H9 (cell line): ENCODE data around the gene CLDN20. TPM values are rescaled to one million over a fixed set of nuclear protein-coding genes. Genes with fewer than 3 reads are reported as not detected.

ENCODE experiments used
- DNase-seq: peaks from one replicate; pipeline ENCODE4 v3.0.0-alpha.2; 2017
- H2AFZ ChIP-seq: one replicate; pipeline ENCODE4 v1.6.1; 2013; ENCODE audit warnings: mild to moderate bottlenecking, low read length, control low read depth, moderate library complexity
- H2AK5ac ChIP-seq: 2 replicates; pipeline ENCODE4 v1.6.1; 2013; ENCODE audit warnings: low read length, control low read depth, mixed read lengths; ENCODE audit not compliant: insufficient read length
- H2BK120ac ChIP-seq: one replicate; pipeline ENCODE4 v1.6.1; 2013; ENCODE audit warnings: low read depth, mild to moderate bottlenecking, low read length, control low read depth, inconsistent platforms; ENCODE audit not compliant: poor library complexity, severe bottlenecking
- H2BK12ac ChIP-seq: 2 replicates; pipeline ENCODE4 v1.6.1; 2013; ENCODE audit warnings: low read length, control low read depth, mixed read lengths, low read depth; ENCODE audit not compliant: insufficient read length
- H2BK15ac ChIP-seq: 2 replicates; pipeline ENCODE4 v1.6.1; 2013; ENCODE audit warnings: low read depth, low read length, control low read depth
- H2BK20ac ChIP-seq: one replicate; pipeline ENCODE4 v1.6.1; 2013; ENCODE audit warnings: low read depth, mild to moderate bottlenecking, low read length, control low read depth, inconsistent platforms; ENCODE audit not compliant: poor library complexity, severe bottlenecking
- H2BK5ac ChIP-seq: 2 replicates; pipeline ENCODE4 v1.6.1; 2013; ENCODE audit warnings: low read length, control low read depth, mixed read lengths; ENCODE audit not compliant: insufficient read length
- H3K14ac ChIP-seq: 2 replicates; pipeline ENCODE4 v1.6.1; 2013; ENCODE audit warnings: low read length, control low read depth; ENCODE audit not compliant: insufficient read depth
- H3K18ac ChIP-seq: 2 replicates; pipeline ENCODE4 v1.6.1; 2013; ENCODE audit warnings: low read depth, mild to moderate bottlenecking, mixed read lengths, low read length, control low read depth; ENCODE audit not compliant: insufficient read length
- H3K23ac ChIP-seq: 2 replicates; pipeline ENCODE4 v1.6.1; 2013; ENCODE audit warnings: low read length, control low read depth, mixed read lengths, low read depth; ENCODE audit not compliant: insufficient read length
- H3K23me2 ChIP-seq: 2 replicates; pipeline ENCODE4 v1.6.1; 2013; ENCODE audit warnings: low read depth, mild to moderate bottlenecking, mixed read lengths, low read length, control low read depth; ENCODE audit not compliant: insufficient read length, poor library complexity, severe bottlenecking
- H3K27ac ChIP-seq: 2 replicates; pipeline ENCODE4 v1.5.1; 2013; ENCODE audit warnings: low read length, control low read depth, mixed read lengths, low read depth; ENCODE audit not compliant: insufficient read length
- H3K27me3 ChIP-seq: 2 replicates; pipeline ENCODE4 v1.6.1; 2013; ENCODE audit warnings: low read length, control low read depth, inconsistent platforms; ENCODE audit not compliant: insufficient read depth
- H3K4ac ChIP-seq: 2 replicates; pipeline ENCODE4 v1.6.1; 2013; ENCODE audit warnings: low read depth, mild to moderate bottlenecking, control low read depth, inconsistent platforms, low read length, moderate library complexity
- H3K4me1 ChIP-seq: 2 replicates; pipeline ENCODE4 v1.6.1; 2013; ENCODE audit warnings: low read length, control low read depth, inconsistent platforms; ENCODE audit not compliant: insufficient read depth
- H3K4me2 ChIP-seq: 2 replicates; pipeline ENCODE4 v1.6.1; 2013; ENCODE audit warnings: low read length, control low read depth, mixed read lengths; ENCODE audit not compliant: insufficient read length, insufficient read depth
- H3K56ac ChIP-seq: 2 replicates; pipeline ENCODE4 v1.6.1; 2013; ENCODE audit warnings: low read depth, mild to moderate bottlenecking, mixed read lengths, low read length, control low read depth; ENCODE audit not compliant: insufficient read length
- H3K79me1 ChIP-seq: 2 replicates; pipeline ENCODE4 v1.6.1; 2013; ENCODE audit warnings: low read depth, mild to moderate bottlenecking, moderate library complexity, low read length, control low read depth, inconsistent platforms; ENCODE audit not compliant: insufficient read depth, poor library complexity, severe bottlenecking
- H3K79me2 ChIP-seq: 2 replicates; pipeline ENCODE4 v1.6.1; 2013; ENCODE audit warnings: low read length, control low read depth, inconsistent platforms; ENCODE audit not compliant: insufficient read depth
- H3K9ac ChIP-seq: 2 replicates; pipeline ENCODE4 v1.6.1; 2013; ENCODE audit warnings: low read length, control low read depth, mixed read lengths; ENCODE audit not compliant: insufficient read length; ENCODE audit errors: extremely low read depth
- H3K9me3 ChIP-seq: one replicate; pipeline ENCODE4 v1.6.1; 2013; ENCODE audit warnings: low read depth, low read length, inconsistent platforms; ENCODE audit not compliant: control insufficient read depth
- H3T11ph ChIP-seq: one replicate; pipeline ENCODE4 v1.6.1; 2013; ENCODE audit warnings: mild to moderate bottlenecking, low read length, control low read depth, inconsistent platforms
- H4K20me1 ChIP-seq: one replicate; pipeline ENCODE4 v1.6.1; 2013; ENCODE audit not compliant: control insufficient read depth, insufficient read length, insufficient read depth
- H4K5ac ChIP-seq: 2 replicates; pipeline ENCODE4 v1.6.1; 2013; ENCODE audit warnings: low read depth, mild to moderate bottlenecking, mixed read lengths, low read length, control low read depth; ENCODE audit not compliant: insufficient read length
- H4K8ac ChIP-seq: replicated peaks from 2 replicates; pipeline ENCODE4 v1.6.1; 2013; ENCODE audit warnings: low read length, control low read depth, mixed read lengths, low read depth; ENCODE audit not compliant: insufficient read length
- H4K91ac ChIP-seq: 2 replicates; pipeline ENCODE4 v1.6.1; 2013; ENCODE audit warnings: low read depth, mild to moderate bottlenecking, moderate library complexity, mixed read lengths, low read length, control low read depth; ENCODE audit not compliant: insufficient read length
- H3K27ac Mint-ChIP-seq, 3 experiments: 2 replicates in 2 of 3; 3 replicates in 1 of 3; pipeline ENCODE4 v1.8.0; 2020 to 2021; ENCODE audit warnings: mixed read lengths in 3 of 3, mild to moderate bottlenecking in 1 of 3, moderate library complexity in 1 of 3
- H3K27me3 Mint-ChIP-seq: 2 replicates; pipeline ENCODE4 v1.8.0; 2021; ENCODE audit warnings: low read depth, mild to moderate bottlenecking, moderate library complexity, mixed read lengths
- H3K36me3 Mint-ChIP-seq, 3 experiments: 2 replicates in 2 of 3; 3 replicates in 1 of 3; pipeline ENCODE4 v1.8.0; 2020 to 2021; ENCODE audit warnings: low read depth in 3 of 3, mixed read lengths in 3 of 3; ENCODE audit not compliant: insufficient read depth in 1 of 3
- H3K4me1 Mint-ChIP-seq, 2 experiments: 2 replicates each; pipeline ENCODE4 v1.8.0; 2020; ENCODE audit warnings: mixed read lengths in 2 of 2
- H3K4me3 Mint-ChIP-seq, 2 experiments: 2 replicates in 1 of 2; 3 replicates in 1 of 2; pipeline ENCODE4 v1.8.0; 2020 to 2021; ENCODE audit warnings: mild to moderate bottlenecking in 2 of 2, mixed read lengths in 2 of 2, moderate library complexity in 1 of 2
- H3K9me3 Mint-ChIP-seq, 2 experiments: 2 replicates in 1 of 2; 3 replicates in 1 of 2; pipeline ENCODE4 v1.8.0; 2020; ENCODE audit warnings: mild to moderate bottlenecking in 2 of 2, mixed read lengths in 2 of 2, moderate library complexity in 1 of 2
- WGBS: extraction: QIAGEN DNeasy Blood & Tissue Kit; methylation state at CpG from one replicate; pipeline ENCODE4 v1.1.7; 2013; ENCODE audit warnings: missing lambda C conversion rate, low lambda C conversion rate, mixed read lengths; ENCODE audit not compliant: insufficient read length; ENCODE audit errors: extremely low coverage; 5-methylcytosine and 5-hydroxymethylcytosine counted together
- total RNA-seq: library from RNA; stranded (reverse); gene quantifications from 2 replicates; pipeline ENCODE4 v1.2.1, GENCODE V29; 2021
- TF ChIP-seq, protein P1 (sequence below): fragments of 200-600 bp; sonication (generic); conservative IDR thresholded peaks from 3 replicates; pipeline ENCODE4 v1.8.0; 2021; ENCODE audit warnings: antibody characterized with exemption, mild to moderate bottlenecking

CLDN20 gene
- total RNA-seq, 1 experiment from 2014 or later = not detected

DNA sequence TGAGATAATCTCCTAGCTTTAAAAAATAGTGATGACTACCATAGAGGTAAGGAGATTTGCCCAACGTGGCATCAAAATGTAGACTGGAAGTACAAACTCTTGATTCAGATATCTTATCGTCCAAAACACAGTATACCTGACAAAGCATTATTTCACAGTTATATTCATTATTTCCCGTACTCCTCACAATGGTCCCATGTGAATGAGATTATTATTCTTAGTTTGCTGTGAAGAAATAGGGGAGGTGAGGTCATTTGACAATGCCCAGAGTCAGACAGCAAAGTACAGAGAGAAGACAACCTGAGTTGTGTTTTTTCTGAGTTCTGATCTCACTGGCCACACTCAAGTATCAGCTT is 51.7 kb downstream of the CLDN20 start:
- Histone ChIP-seq H3K9me3 (no peaks in the 10 kb centered on the region), H3K79me1 (no peaks in the 10 kb centered on the region), H2AK5ac (no peak overlapping the region), H3K23ac (no peak overlapping the region), H4K91ac (no peak overlapping the region), H2BK20ac (no peak overlapping the region), H3K27ac (no peak overlapping the region), H3T11ph (no peak overlapping the region), H2AFZ (no peak overlapping the region), H3K4me1 (no peaks in the 10 kb centered on the region; the same call in 1 of the 2 replicates), H3K4me2 (no peak overlapping the region), H2BK12ac (no peak overlapping the region), H2BK120ac (no peak overlapping the region), H2BK5ac (no peak overlapping the region), H4K5ac (no peak overlapping the region), H3K56ac (no peak overlapping the region), H3K18ac (no peak overlapping the region), H4K20me1 (no peaks in the 10 kb centered on the region), H2BK15ac (no peak overlapping the region), H4K8ac (no peak overlapping the region), H3K14ac (no peak overlapping the region), H3K4ac (no peak overlapping the region), H3K23me2 (peaks cover 2% of the 10 kb centered on the region), H3K79me2 (no peaks in the 10 kb centered on the region), H3K9ac (no peak overlapping the region), H3K27me3 (no peaks in the 10 kb centered on the region)
- Mint-ChIP-seq H3K27ac (peak overlapping the region in 1 of 3 experiments; percentile 99; a peak in 2 of 7 replicates), H3K9me3 (no peaks in the 10 kb centered on the region), H3K4me1 (peaks cover 15 to 16% of the 10 kb centered on the region in 2 experiments), H3K4me3 (peak overlapping the region; percentile 97), H3K27me3 (no peaks in the 10 kb centered on the region), H3K36me3 (peaks cover 3 to 21% (median 18%) of the 10 kb centered on the region in 3 experiments)
- WGBS = no CpG with 5 or more reads among the region's 3 CpGs
- TF ChIP-seq, protein P1, sequence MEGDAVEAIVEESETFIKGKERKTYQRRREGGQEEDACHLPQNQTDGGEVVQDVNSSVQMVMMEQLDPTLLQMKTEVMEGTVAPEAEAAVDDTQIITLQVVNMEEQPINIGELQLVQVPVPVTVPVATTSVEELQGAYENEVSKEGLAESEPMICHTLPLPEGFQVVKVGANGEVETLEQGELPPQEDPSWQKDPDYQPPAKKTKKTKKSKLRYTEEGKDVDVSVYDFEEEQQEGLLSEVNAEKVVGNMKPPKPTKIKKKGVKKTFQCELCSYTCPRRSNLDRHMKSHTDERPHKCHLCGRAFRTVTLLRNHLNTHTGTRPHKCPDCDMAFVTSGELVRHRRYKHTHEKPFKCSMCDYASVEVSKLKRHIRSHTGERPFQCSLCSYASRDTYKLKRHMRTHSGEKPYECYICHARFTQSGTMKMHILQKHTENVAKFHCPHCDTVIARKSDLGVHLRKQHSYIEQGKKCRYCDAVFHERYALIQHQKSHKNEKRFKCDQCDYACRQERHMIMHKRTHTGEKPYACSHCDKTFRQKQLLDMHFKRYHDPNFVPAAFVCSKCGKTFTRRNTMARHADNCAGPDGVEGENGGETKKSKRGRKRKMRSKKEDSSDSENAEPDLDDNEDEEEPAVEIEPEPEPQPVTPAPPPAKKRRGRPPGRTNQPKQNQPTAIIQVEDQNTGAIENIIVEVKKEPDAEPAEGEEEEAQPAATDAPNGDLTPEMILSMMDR = no peak
- no peak for DNase-seq
